T-helper 1 cell treated with Interleukin-12 subunit alpha and Interleukin-12 subunit beta and Interleukin-4 antibody, amounts not matched to agents 30 μg/mL and 1 μg/mL, for 36 hours (primary cell): ENCODE results near the gene WDR93.
"Not testable (repeated sequence)": the region's sequence is repeated elsewhere in the genome, so short reads cannot be mapped to it uniquely, and the experiment has no call there.

Source experiments
- H3K27ac Mint-ChIP-seq: one replicate; pipeline ENCODE4 v1.8.0; 2021; ENCODE audit warnings: mild to moderate bottlenecking, mixed read lengths
- H3K27me3 Mint-ChIP-seq: one replicate; pipeline ENCODE4 v1.8.0; 2021; ENCODE audit warnings: low read depth, mixed read lengths
- H3K36me3 Mint-ChIP-seq: one replicate; pipeline ENCODE4 v1.8.0; 2021; ENCODE audit warnings: low read depth, mixed read lengths
- H3K4me1 Mint-ChIP-seq: one replicate; pipeline ENCODE4 v1.8.0; 2021; ENCODE audit warnings: low read depth, mixed read lengths
- H3K4me3 Mint-ChIP-seq: one replicate; pipeline ENCODE4 v1.8.0; 2021; ENCODE audit warnings: mild to moderate bottlenecking, moderate library complexity, mixed read lengths
- H3K9me3 Mint-ChIP-seq: one replicate; pipeline ENCODE4 v1.8.0; 2021; ENCODE audit warnings: mixed read lengths

WDR93 gene

DNA sequence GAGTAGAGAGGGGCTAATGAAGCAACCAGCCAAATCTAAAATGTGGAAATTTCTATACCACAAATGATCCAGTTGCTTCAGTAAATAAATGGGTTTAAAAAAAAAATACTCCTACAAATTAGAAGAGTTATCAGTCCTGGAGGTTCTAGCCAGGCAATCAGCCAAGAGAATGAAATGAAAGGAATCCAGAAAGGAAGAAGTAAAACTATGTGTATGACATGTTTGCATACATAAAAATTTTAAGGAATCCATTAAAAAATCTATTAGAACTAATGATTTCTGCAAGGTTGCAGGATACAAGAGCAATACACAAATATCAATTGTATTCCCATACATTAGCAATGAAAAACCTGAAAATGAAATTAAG, 95.1 kb downstream of the WDR93 start:
- Mint-ChIP-seq H3K27me3 (no peaks in the 10 kb centered on the region), H3K36me3 (no peaks in the 10 kb centered on the region), H3K4me3 (no peak overlapping the region), H3K4me1 (peaks cover 14% of the 10 kb centered on the region), H3K27ac (no peak overlapping the region), H3K9me3 (peaks cover 9% of the 10 kb centered on the region)

DNA sequence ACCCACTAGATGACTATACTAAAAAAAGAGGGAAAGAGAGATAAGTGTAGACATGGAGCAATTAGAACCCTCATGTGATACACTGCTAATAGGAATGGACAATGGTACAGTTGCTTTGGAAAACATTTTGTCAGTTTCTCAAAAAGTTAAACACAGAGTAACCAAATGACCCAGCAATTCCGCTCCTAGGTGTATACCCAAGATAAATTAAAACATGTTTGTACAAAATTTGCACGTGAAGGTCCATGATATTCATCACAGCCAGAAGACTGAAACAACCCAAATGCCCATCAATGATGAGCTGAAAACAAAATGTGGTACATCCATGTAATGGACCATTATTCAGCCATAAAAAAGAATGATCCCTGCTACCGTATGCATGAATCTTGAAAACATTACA, 97.3 kb downstream of the WDR93 start:
- Mint-ChIP-seq H3K27me3 (peaks cover 2% of the 10 kb centered on the region), H3K4me3 (no peak overlapping the region), H3K9me3 (peaks cover 9% of the 10 kb centered on the region), H3K27ac (no peak overlapping the region), H3K4me1 (no peaks in the 10 kb centered on the region), H3K36me3 (no peaks in the 10 kb centered on the region)

DNA sequence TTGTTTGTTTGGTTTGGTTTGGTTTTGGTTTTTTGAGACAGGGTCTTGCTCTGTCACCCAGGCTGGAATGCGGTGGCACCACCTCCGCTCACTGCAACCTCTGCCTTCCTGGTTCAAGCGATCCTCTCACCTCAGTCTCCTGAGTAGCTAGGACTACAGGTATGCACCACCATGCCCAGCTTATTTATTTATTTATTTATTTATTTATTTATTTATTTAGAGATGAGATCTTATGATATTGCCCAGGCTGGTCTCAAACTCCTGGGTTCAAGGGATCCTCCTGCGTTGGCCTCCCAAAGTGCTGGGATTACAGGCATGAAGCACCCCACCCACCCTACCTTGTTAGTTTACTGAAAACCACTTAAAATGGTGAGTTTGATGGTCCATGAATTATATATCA, 98.0 kb downstream of the WDR93 start:
- not testable (repeated sequence) for H3K27ac Mint-ChIP-seq, H3K36me3 Mint-ChIP-seq, H3K9me3 Mint-ChIP-seq, H3K4me3 Mint-ChIP-seq, H3K27me3 Mint-ChIP-seq, H3K4me1 Mint-ChIP-seq

DNA sequence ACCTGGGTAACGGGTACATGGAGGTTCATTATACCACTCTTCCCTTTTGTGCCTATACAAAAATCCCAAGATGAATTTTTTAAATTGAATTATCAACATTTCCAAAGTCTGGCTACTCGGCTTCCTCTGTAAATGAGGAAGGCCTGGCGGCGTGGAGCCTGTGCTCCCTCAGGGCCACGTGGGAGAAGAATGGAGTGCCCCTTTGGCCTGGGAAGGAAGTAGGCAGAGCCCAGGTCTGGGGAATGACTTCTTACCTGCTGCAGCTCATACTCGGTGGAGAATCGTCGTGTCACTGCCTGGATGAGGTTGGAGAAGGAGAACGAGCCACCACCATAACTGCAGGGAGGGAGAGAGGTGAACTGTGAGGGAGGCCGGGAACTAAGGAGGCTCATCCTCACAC, 99.6 kb downstream of the WDR93 start:
- H3K4me3 Mint-ChIP-seq = no peak overlapping the region

DNA sequence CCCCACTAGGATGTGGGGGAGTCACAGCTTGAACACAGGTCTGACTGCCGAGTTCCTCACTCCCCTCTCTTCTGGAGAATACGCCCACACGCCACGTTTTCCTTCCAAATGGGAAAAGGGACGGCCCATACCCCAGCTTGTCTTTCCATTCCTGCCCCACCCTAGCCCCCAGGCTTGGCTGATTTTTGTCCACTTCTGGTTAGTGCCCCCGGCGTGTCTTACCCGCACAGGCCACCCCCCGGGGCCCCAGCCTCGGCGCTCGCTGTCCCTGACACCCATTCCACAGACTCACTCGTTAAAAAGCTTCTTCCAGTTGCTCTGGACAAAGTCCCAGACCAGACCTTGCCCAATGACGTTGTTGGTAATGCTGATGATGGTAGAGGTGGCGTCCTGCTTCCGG, 100.0 kb downstream of the WDR93 start:
- no peaks in the 10 kb centered on the region for H3K36me3 Mint-ChIP-seq
- no peaks in the 10 kb centered on the region for H3K4me1 Mint-ChIP-seq
- no peak overlapping the region for H3K27ac Mint-ChIP-seq
- peaks cover 9% of the 10 kb centered on the region for H3K9me3 Mint-ChIP-seq
- H3K4me3 Mint-ChIP-seq = no peak overlapping the region
- peaks cover 6% of the 10 kb centered on the region for H3K27me3 Mint-ChIP-seq

More for the DNA sequence above, 99.6 kb downstream of the WDR93 start:
- Mint-ChIP-seq H3K4me1 (no peaks in the 10 kb centered on the region), H3K27ac (no peak overlapping the region), H3K27me3 (peaks cover 6% of the 10 kb centered on the region), H3K9me3 (peaks cover 9% of the 10 kb centered on the region), H3K36me3 (no peaks in the 10 kb centered on the region)

DNA sequence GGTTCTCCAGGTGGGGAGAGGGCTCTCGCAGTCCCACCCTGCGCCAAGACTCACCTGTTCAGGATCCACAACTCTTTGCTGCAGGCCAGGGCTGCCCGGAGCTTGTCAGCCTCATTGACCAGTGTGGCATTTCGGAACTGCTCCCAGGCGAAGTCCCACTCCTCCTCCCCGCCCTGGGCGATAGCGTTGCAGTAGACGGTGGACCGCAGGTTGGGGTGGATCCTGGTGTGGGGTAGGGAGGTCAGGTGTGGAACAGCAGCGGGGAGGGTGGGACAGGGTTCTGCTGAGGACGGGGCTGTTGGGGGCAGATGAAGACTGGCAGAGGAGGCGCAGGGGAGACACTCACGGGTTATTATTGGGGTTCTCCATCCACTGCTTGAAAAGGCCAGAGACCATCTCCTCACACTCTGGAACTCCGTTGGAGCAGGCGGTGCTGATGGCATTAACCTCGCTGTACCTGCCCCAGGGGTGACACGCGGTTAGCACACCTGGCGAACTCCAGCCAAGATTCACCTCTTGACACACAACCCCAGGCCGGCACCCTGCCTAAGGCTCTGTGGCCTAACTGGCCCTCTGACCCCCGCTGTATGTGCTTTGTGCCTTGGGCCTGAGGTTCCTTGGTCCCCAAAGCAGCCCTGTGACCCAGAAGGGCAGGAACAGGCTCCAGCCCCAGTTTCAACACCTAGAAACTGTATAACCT, 101.6 kb downstream of the WDR93 start:
- Mint-ChIP-seq H3K27ac (no peak overlapping the region), H3K4me3 (no peak overlapping the region), H3K4me1 (no peaks in the 10 kb centered on the region), H3K36me3 (no peaks in the 10 kb centered on the region), H3K27me3 (peaks cover 6% of the 10 kb centered on the region), H3K9me3 (peaks cover 9% of the 10 kb centered on the region)
